ENCODE results near the gene SLC4A1. TPM values are rescaled to one million over a fixed set of nuclear protein-coding genes. Genes with fewer than 3 reads are reported as not detected.

SLC4A1 gene
- total and polyA plus RNA-seq, 2 of the 13 experiments (the other 11 are each of a cell fraction or from before 2014, with no cell fraction given): not detected

- TF ChIP-seq SAP130 (CRISPR knock-in tag; IDR thresholded peaks at IDR 0.05; ENCODE audit: low read depth) (peak; percentile 61; the same call in 1 of the 2 replicates), ZNF629 (CRISPR knock-in tag; conservative IDR thresholded peaks at IDR 0.05) (no peak), BATF2 (CRISPR knock-in tag; IDR thresholded peaks at IDR 0.05) (0 out of 2 replicates have a peak, but pooled peaks have one; percentile 60), ZFP90 (CRISPR knock-in tag; IDR thresholded peaks at IDR 0.05; ENCODE audit: borderline replicate concordance) (no peak), ZC3H13 (CRISPR knock-in tag; IDR thresholded peaks at IDR 0.05) (peak; percentile 78; the same call in 1 of the 2 replicates), TGIF2 (CRISPR knock-in tag; IDR thresholded peaks at IDR 0.05) (0 out of 2 replicates have a peak, but pooled peaks have one; percentile 62), SMAD9 (CRISPR knock-in tag; IDR thresholded peaks at IDR 0.05) (no peak), U2AF1 (optimal IDR thresholded peaks at IDR 0.05; ENCODE audit: low read depth, low read length) (peak; percentile 52), E2F5 (CRISPR knock-in tag; conservative IDR thresholded peaks at IDR 0.05) (peak; percentile 25; the same call in 1 of the 2 replicates), POLR2G (IDR thresholded peaks at IDR 0.05; ENCODE audit: low read depth, low read length) (peak; percentile 64; the same call in 1 of the 2 replicates), ZNF674 (CRISPR knock-in tag; IDR thresholded peaks at IDR 0.05; ENCODE audit: low read depth) (0 out of 2 replicates have a peak, but pooled peaks have one; percentile 56), ARID4A (CRISPR knock-in tag; IDR thresholded peaks at IDR 0.05; ENCODE audit: borderline replicate concordance) (peak; percentile 44; the same call in 1 of the 2 replicates), ASH2L (IDR thresholded peaks at IDR 0.05; ENCODE audit: insufficient read length, low read depth, low read length) (no peak), ZNF263 (CRISPR knock-in tag; IDR thresholded peaks at IDR 0.05) (peak; percentile 93), ATF1 (CRISPR knock-in tag; IDR thresholded peaks at IDR 0.05) (peak; percentile 64), ZNF770 (CRISPR knock-in tag; IDR thresholded peaks at IDR 0.05) (0 out of 2 replicates have a peak, but pooled peaks have one; percentile 8)
- TF ChIP-seq, protein P1, sequence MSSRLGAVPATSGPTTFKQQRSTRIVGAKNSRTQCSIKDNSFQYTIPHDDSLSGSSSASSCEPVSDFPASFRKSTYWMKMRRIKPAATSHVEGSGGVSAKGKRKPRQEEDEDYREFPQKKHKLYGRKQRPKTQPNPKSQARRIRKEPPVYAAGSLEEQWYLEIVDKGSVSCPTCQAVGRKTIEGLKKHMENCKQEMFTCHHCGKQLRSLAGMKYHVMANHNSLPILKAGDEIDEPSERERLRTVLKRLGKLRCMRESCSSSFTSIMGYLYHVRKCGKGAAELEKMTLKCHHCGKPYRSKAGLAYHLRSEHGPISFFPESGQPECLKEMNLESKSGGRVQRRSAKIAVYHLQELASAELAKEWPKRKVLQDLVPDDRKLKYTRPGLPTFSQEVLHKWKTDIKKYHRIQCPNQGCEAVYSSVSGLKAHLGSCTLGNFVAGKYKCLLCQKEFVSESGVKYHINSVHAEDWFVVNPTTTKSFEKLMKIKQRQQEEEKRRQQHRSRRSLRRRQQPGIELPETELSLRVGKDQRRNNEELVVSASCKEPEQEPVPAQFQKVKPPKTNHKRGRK (CRISPR knock-in tag; IDR thresholded peaks at IDR 0.05): no peak
- TF ChIP-seq, protein P2, sequence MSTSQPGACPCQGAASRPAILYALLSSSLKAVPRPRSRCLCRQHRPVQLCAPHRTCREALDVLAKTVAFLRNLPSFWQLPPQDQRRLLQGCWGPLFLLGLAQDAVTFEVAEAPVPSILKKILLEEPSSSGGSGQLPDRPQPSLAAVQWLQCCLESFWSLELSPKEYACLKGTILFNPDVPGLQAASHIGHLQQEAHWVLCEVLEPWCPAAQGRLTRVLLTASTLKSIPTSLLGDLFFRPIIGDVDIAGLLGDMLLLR (CRISPR knock-in tag; IDR thresholded peaks at IDR 0.05): peak; percentile 67; the same call in 1 of the 2 replicates
Observed at GRCh38 chr17:44221084-44221861, 46.7 kb downstream of the SLC4A1 start (continued).
